Fibroblast of mammary gland (primary cell): Measurements from ENCODE around the gene A4GALT.
"Not testable (repeated sequence)": the region's sequence is repeated elsewhere in the genome, so short reads cannot be mapped to it uniquely, and the experiment has no call there.

Experiments
- DNase-seq: peaks from one replicate; pipeline ENCODE4 v3.0.0-alpha.2; 2010; ENCODE audit warnings: low read depth
- H3K4me3 ChIP-seq: 2 replicates; pipeline ENCODE4 v1.5.1; 2011; ENCODE audit warnings: low read depth, mild to moderate bottlenecking, low read length, moderate library complexity; ENCODE audit not compliant: control insufficient read depth
- TF ChIP-seq, protein P1 (sequence below): conservative IDR thresholded peaks from 2 replicates; pipeline ENCODE4 v1.5.1; 2011; ENCODE audit warnings: low read depth, low read length, inconsistent platforms; ENCODE audit not compliant: control insufficient read depth, insufficient read depth

The A4GALT gene

DNA sequence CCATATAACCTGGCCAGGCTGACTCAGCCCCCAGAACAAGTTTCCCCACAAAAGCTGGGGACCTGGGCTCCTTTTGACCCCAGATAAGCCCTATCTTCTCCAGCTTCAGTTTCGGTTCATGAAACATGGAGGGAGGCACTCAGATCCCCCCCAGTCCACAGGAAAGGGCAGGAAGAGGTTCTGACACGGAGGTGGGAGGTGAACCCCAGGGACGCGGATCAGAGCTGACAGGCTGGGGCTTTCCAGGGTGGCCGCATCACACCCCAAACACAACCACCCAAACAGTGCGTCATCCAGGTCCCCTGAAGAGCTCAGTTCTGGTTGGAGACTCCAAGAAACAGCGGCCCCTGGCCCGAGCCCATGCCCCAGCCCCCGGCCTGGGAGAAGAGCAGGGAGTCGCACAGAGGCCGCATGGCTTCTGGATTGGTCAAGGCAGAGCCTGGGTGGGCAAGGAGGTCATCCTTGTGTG lies 44.3 kb upstream of the A4GALT start:
- DNase-seq, result no peak
- TF ChIP-seq, protein P1, sequence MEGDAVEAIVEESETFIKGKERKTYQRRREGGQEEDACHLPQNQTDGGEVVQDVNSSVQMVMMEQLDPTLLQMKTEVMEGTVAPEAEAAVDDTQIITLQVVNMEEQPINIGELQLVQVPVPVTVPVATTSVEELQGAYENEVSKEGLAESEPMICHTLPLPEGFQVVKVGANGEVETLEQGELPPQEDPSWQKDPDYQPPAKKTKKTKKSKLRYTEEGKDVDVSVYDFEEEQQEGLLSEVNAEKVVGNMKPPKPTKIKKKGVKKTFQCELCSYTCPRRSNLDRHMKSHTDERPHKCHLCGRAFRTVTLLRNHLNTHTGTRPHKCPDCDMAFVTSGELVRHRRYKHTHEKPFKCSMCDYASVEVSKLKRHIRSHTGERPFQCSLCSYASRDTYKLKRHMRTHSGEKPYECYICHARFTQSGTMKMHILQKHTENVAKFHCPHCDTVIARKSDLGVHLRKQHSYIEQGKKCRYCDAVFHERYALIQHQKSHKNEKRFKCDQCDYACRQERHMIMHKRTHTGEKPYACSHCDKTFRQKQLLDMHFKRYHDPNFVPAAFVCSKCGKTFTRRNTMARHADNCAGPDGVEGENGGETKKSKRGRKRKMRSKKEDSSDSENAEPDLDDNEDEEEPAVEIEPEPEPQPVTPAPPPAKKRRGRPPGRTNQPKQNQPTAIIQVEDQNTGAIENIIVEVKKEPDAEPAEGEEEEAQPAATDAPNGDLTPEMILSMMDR, result no peak
- no peak overlapping the region for H3K4me3 ChIP-seq

DNA sequence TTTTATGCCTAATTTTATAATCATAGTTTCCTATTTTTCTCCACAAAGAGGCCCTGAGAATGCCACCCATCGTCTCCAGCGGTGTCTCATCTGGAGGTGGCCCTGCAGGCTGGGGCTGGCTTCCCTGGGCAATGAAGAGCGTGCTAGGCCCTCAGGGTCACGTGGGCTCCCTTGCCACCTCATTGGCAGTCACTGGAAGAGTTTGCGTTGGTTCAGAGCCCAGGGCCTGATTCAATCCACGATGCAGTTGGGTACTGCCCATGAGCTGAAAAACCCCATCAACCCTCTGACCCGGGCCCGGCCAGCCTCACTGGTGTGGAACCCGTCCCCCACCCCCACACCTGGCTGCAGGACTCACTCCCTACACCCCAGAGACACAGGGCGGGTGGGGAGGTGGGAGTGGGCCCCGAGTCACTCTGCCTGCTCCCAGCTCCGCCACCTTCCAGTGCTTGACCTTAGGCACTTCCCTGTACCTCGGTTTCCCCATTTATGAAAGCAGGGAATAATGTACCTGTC lies 43.4 kb upstream of the A4GALT start:
- DNase-seq, result no peak
- TF ChIP-seq, protein P1, result no peak
- no peak overlapping the region for H3K4me3 ChIP-seq

DNA sequence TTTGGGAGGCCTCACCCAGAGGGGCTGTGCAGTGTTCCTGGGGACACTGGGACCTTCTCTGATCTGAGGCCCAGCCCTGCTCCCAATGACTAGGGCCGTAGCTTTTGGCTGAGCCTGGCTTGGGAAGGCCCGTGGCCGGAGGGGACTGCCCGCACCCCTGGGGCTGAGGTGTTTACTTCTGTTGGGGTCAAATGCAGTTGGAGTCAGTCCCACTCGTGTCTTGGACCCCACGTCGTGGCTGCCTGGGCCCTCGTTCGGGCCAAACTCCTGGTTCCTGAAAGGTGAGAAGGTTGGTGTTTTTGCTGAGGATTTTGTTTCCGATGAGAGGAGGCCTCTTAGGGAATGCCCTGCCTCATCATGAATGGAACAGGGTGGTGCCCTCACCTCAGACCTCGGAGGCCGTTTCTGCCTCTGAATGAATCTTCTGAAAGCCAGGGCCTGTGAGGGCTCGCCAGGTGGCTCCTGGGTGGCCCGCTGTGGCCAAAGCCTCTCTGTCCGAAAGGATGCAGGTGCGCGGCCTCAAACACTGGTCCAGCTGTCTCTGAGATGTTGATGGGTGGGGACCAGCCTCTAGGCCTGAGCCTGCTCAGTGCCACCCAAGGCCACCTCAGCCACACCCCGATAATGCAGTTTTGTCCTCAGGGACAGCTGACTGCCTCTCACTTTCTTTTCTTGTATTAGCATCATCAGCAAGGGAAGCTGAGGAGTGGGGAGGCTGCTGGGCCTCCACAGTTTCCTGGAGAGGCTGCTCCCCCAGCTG lies 40.3 kb upstream of the A4GALT start:
- no peak for DNase-seq
- TF ChIP-seq, protein P1, result no peak
- H3K4me3 ChIP-seq, result no peak overlapping the region

DNA sequence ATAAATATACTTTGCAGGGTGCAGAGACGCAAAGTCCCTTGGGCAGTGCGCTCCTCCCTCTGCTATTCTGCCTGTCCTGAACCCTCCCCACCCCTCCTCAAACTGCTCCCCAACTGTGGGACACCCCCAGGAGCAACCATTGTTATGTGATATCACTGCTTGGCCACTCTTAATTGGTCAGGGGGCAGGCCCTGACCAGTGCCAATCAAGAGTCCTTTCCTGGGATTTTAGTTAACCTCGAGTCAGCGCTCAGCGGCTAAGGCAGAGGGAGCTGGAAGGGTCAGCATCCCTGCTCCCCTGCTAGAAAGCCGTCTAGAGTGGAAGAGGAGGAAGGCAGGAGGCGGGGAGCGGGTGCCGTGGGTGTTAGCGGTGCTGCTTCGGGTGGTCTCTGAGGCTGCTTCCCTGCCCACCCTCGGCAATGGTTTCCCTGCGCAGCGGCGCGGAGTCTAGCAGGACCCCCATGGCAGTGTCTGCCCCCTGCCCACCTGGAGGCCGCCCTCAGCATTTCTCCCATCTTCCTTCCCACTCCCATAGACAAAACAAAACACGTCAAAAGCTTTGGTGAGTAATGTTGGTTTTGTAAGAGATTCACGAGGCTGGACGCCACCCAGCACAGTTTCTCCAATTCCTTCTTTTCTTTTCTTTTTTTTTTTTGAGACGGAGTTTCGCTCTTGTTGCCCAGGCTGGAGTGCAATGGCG lies 38.4 kb upstream of the A4GALT start:
- TF ChIP-seq, protein P1, result peak; percentile 7
- H3K4me3 ChIP-seq, result no peak overlapping the region
- peak; percentile 92 for DNase-seq

DNA sequence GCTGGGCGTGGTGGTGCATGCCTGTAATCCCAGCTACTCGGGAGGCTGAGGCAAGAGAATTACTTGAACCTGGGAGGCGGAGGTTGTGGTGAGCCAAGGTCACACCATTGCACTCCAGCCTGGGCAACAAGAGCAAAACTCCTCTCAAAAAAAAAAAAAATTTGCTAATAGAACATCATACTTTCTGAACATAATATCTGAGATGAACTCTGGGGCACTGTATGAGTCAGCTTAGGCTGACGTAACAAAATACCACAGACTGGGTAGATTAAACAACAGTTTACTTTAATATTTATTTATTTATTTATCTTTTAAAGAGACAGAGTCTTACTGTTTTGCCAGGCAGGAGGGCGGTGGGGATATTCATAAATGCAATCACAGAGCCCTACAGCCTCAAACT lies 34.9 kb upstream of the A4GALT start:
- H3K4me3 ChIP-seq, result not testable (repeated sequence)
- DNase-seq, result peak; percentile 96

- not testable (repeated sequence) for H3K4me3 ChIP-seq, DNase-seq
Measured at GRCh38 chr22:42755121-42755520, 34.5 kb upstream of the A4GALT start.

GRCh38 chr22:42754658-42755057 lies 34.0 kb upstream of the A4GALT start:
- TF ChIP-seq, protein P1, result no peak
- DNase-seq, result peak; percentile 88
- no peak overlapping the region for H3K4me3 ChIP-seq

DNA sequence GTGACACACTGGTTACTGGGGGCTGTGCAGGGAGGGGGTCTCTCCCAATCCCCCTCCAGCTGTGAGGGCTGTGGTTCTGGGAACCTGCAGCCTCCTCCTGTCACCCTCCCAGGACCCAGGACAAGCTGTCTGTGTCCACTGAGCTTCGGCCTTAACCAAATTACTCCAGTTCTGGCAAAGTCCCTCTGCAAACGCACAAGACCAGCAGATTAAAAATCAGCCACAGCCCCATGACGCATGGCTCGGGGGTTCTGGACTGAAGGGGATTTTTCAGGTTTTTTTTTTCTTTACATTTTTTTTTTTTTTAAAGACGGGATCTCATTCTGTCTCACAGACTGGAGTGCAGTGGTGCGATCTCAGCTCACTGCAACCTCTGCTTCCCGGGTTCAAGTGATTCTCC lies 32.2 kb upstream of the A4GALT start:
- TF ChIP-seq, protein P1, result no peak
- no peak overlapping the region for H3K4me3 ChIP-seq
- DNase-seq, result peak; percentile 69
